Raji (cell line): ENCODE results near the gene FSIP1.

ENCODE experiments used
- POLR2A ChIP-seq: IDR thresholded peaks from 2 replicates; pipeline ENCODE4 v1.6.1; 2011; ENCODE audit warnings: low read depth, low read length, control low read depth; ENCODE audit not compliant: insufficient read depth

The FSIP1 gene

GRCh38 chr15:39795486-39795885 lies 12.8 kb upstream of the FSIP1 start:
- no peak for TF ChIP-seq POLR2A

GRCh38 chr15:39794954-39795353 lies 12.3 kb upstream of the FSIP1 start:
- no peak for TF ChIP-seq POLR2A

- no peak for TF ChIP-seq POLR2A
Observed at GRCh38 chr15:39793923-39794322, 11.3 kb upstream of the FSIP1 start.

GRCh38 chr15:39792844-39793335 lies 10.2 kb upstream of the FSIP1 start:
- TF ChIP-seq POLR2A, result no peak

DNA sequence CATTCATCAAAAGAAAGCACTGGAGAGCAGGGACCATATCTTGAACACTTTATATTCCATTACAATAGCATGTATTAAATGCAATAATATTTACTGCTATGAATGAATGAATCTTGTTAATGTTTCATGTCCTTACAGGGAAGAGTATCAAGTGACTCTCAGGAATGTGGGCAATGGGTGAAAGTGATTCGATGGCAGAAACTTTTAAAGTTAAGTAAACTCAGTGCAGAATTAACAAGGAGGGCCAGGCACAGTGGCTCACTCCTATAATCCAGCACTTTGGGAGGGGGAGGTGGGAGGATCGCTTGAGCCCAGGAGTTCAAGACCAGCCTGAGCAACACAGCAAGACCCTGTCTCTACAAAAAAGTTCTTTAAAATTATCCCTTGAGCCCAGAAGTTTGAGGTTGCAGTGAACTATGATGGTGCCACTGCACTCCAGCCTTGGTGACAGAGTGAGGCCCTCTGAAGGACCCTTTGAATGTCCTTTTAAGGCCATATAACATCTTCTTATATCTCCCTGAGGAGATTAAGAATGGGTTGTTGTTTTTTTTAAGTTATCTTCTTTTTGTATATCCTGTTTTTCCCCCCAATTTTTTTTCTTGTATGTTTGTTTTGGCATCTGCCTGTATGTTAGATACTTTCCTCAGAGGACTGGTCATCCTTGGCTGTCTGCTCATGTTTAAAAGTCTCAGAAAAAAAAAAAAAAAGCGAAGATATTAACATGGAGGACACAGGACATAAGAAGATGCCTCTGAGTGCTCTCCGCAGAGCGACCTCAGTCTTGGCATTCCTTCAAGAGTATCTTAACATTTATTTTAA lies 9.6 kb upstream of the FSIP1 start:
- TF ChIP-seq POLR2A, result no peak

GRCh38 chr15:39789736-39790135 lies 7.1 kb upstream of the FSIP1 start:
- TF ChIP-seq POLR2A, result no peak

GRCh38 chr15:39788800-39789565 lies 6.3 kb upstream of the FSIP1 start:
- TF ChIP-seq POLR2A, result no peak

DNA sequence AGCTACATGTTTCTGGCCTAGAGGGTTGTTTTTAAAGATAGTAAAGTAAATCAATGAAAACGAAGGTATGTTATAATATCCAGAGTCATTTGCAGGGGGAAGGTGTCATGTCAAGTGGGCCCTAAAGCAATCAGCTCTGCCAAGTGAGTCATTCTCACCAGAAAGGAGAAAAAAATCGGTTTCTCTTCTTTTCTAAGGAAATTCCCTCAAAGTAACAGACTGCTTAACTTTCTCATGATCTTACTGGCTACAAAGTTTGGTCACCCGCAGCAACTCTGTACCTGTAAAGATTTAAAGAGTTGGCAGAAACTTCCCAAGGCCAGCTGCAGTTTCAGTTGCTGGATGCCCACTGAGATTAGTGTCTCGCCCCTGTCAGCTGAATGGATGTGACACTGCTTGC lies 5.5 kb upstream of the FSIP1 start:
- TF ChIP-seq POLR2A, result no peak

DNA sequence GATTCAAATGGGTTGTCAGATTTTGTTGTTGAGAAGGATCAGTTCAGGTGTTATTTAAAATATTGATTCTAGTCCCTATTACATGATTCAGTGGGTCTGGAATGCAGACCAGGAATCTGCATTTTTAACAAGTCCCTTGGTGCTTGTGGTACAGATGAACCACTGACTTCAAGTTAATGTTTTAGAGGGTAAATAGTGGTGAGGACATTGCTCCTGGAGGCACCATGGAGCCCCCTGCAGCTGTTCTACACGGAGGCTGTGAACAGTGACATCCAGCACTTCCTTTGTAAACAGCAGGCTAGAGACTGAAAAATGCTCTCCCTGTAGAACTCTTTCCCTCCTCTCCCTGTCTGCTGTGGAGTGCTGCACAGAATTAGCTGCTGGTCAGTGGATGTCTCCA lies 4.8 kb upstream of the FSIP1 start:
- TF ChIP-seq POLR2A, result no peak

- no peak for TF ChIP-seq POLR2A
Observed at GRCh38 chr15:39786447-39787056, 3.9 kb upstream of the FSIP1 start.

GRCh38 chr15:39785841-39786240 lies 3.2 kb upstream of the FSIP1 start:
- TF ChIP-seq POLR2A, result no peak

- TF ChIP-seq POLR2A, result no peak
Observed at GRCh38 chr15:39785139-39785538, 2.5 kb upstream of the FSIP1 start.

GRCh38 chr15:39784638-39785037 lies 2.0 kb upstream of the FSIP1 start:
- TF ChIP-seq POLR2A, result no peak

GRCh38 chr15:39784125-39784524 lies 1.5 kb upstream of the FSIP1 start:
- TF ChIP-seq POLR2A, result no peak

- no peak for TF ChIP-seq POLR2A
Observed at GRCh38 chr15:39783244-39783820, 691 bp upstream of the FSIP1 start.

GRCh38 chr15:39781967-39782302 lies 706 bp downstream of the FSIP1 start:
- no peak for TF ChIP-seq POLR2A
